IPS-15b (cell line): Measurements from ENCODE around the gene IGLON5.

Experiments used
- H3K27me3 ChIP-seq: one replicate; pipeline ENCODE4 v1.6.1; 2013; ENCODE audit warnings: low read length; ENCODE audit not compliant: control insufficient read depth, insufficient read depth
- H3K36me3 ChIP-seq: one replicate; pipeline ENCODE4 v1.6.1; 2013; ENCODE audit warnings: low read length; ENCODE audit not compliant: control insufficient read depth, insufficient read depth
- H3K4me1 ChIP-seq: one replicate; pipeline ENCODE4 v1.6.1; 2013; ENCODE audit warnings: mild to moderate bottlenecking, low read length; ENCODE audit not compliant: control insufficient read depth, insufficient read depth
- H3K4me3 ChIP-seq: one replicate; pipeline ENCODE4 v1.5.1; 2013; ENCODE audit warnings: low read depth, low read length
- H3K9ac ChIP-seq: one replicate; pipeline ENCODE4 v1.6.1; 2013; ENCODE audit warnings: low read depth, mild to moderate bottlenecking, low read length
- H3K9me3 ChIP-seq: one replicate; pipeline ENCODE4 v1.6.1; 2013; ENCODE audit warnings: mild to moderate bottlenecking, low read length; ENCODE audit not compliant: control insufficient read depth, insufficient read depth

Gene IGLON5

DNA sequence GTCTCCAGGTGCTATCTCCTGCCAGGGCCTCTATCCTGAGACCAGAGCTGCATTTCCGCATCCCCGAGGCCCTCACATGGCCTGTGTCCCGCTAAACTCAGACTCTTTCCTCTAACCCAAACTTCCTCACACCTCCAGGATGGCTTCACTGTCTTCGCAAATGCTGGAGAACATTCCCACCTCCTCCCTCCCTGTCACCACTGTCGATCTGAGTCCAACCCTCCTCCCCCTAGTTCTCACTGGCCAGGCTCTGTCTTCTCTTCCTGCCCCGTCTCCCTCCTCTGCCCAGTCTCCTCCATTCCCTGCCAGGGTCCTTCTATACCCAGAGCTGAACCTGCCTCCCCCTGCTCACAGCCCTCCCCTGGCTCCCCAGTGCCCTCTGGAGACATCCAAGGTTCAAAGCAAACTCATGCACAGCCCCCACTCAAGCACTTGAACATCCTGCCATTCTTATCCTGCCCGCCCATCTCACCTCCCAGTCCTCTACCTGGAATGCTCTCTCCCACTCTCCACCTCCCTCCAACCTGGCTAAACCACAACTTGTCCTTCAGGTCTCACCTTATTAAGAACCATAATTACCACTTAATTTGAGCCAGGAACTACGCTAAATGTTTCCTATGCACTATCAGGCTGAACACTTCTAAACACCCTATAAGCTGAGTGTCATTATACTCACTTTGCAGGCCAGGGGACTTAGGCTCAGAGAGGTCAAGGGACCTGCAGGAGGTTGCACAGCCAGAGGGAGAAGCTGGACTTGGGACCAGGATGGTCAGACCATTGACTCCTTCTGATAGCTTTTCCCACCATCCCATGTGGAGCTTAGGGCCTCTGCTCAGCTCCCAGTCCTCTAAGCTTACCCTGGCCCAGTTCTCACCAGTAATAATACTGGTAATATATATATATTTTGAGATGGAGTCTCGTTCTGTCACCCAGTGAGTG lies 31.5 kb downstream of the IGLON5 start:
- Histone ChIP-seq H3K9ac (no peak overlapping the region), H3K4me3 (no peak overlapping the region), H3K4me1 (peaks cover 7% of the 10 kb centered on the region), H3K9me3 (no peaks in the 10 kb centered on the region), H3K36me3 (no peaks in the 10 kb centered on the region), H3K27me3 (peaks cover 9% of the 10 kb centered on the region)

DNA sequence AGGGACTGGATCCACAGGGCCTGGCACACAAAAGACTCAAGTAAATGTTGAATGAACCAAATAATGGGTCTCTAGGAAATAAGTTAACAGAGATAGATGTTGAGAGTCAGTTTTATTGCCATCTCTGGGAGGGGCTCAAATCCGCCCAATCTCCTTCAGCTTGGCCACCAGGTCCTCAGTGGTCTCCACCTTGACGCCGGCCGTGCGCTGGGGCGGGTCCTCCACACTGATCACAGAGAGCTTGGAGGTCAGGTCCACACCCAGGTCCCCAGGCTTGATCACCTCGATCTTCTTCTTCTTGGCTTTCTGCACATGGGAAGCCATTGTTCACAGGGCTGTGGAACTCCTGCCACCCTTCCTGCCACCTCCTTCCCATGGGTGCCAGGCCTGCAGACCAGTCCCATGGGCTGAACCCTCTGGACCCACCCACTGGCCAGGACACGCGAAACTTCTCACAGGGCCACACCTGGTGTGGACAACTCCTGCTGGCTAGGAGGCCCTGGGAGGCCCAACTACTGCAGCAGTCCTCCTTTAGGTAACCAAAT lies 33.7 kb downstream of the IGLON5 start:
- H3K4me3 ChIP-seq = no peak overlapping the region
- H3K9me3 ChIP-seq = no peaks in the 10 kb centered on the region
- H3K4me1 ChIP-seq = peaks cover 7% of the 10 kb centered on the region
- peaks cover 9% of the 10 kb centered on the region for H3K27me3 ChIP-seq
- no peaks in the 10 kb centered on the region for H3K36me3 ChIP-seq
- no peak overlapping the region for H3K9ac ChIP-seq

DNA sequence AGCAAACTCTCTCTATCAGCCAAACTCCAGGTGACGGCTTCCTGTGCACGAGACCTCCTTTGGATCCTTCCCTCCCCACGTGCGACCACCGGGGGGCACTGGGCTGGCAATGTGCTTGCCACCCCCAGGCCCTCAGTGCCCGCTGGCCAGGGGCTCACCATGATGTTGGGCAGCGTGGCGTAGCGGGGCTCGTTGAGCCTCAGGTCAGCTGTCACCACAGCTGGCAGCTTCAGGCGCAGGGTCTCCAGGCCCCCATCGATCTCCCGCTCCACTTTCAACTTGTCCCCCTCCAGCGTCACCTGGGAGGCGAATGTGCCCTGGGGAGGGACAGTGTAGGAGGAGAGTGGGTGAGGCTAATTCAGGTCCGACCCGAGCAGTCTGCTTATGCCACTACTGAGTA lies 35.3 kb downstream of the IGLON5 start:
- Histone ChIP-seq H3K9ac (no peak overlapping the region), H3K4me3 (no peak overlapping the region), H3K36me3 (peaks cover 5% of the 10 kb centered on the region)

GRCh38 chr19:51347209-51347928 lies 35.9 kb downstream of the IGLON5 start:
- H3K4me1 ChIP-seq = peaks cover 3% of the 10 kb centered on the region

More for the DNA sequence above, 35.3 kb downstream of the IGLON5 start:
- peaks cover 7% of the 10 kb centered on the region for H3K4me1 ChIP-seq
- H3K9me3 ChIP-seq = no peaks in the 10 kb centered on the region
- H3K27me3 ChIP-seq = peaks cover 2% of the 10 kb centered on the region

GRCh38 chr19:51351266-51351990 lies 40.0 kb downstream of the IGLON5 start:
- peaks cover 9% of the 10 kb centered on the region for H3K4me1 ChIP-seq
- H3K9me3 ChIP-seq = no peaks in the 10 kb centered on the region
- H3K27me3 ChIP-seq = no peaks in the 10 kb centered on the region
- no peak overlapping the region for H3K9ac ChIP-seq
- H3K36me3 ChIP-seq = peaks cover 5% of the 10 kb centered on the region
- no peak overlapping the region for H3K4me3 ChIP-seq

More at GRCh38 chr19:51347209-51347928, 35.9 kb downstream of the IGLON5 start:
- Histone ChIP-seq H3K27me3 (no peaks in the 10 kb centered on the region), H3K36me3 (peaks cover 5% of the 10 kb centered on the region), H3K9me3 (no peaks in the 10 kb centered on the region), H3K9ac (no peak overlapping the region), H3K4me3 (no peak overlapping the region)

DNA sequence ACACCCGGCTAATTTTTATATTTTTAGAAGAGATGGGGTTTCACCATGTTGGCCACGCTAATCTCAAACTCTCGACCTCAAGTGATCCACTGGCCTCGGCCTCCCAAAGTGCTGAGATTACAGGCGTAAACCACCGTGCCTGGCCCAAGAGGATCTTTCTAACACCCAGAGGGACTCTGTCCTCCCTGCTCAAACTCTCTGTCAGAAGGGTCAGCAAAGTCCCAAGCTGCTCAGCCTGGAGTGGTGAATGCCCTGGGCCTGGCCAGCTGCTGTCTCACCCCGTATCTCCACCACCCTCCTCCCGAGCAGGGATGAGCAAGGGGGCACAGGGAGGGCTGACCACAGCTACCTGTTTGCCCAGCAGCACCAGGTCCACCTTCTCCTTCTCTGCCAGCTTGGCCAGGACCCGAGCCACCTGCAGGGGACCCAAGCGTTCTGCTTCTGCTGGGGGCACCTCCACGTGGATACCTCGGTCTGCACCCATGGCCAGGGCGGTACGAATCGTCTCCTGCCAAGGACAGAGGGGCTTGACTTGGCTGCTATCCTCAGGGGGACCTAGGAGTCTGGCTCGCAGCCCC lies 41.4 kb downstream of the IGLON5 start:
- Histone ChIP-seq H3K9ac (no peak overlapping the region), H3K36me3 (peaks cover 5% of the 10 kb centered on the region), H3K27me3 (no peaks in the 10 kb centered on the region), H3K4me3 (no peak overlapping the region), H3K9me3 (no peaks in the 10 kb centered on the region), H3K4me1 (peaks cover 9% of the 10 kb centered on the region)

GRCh38 chr19:51354103-51354741 lies 42.8 kb downstream of the IGLON5 start:
- Histone ChIP-seq H3K4me3 (no peak overlapping the region), H3K4me1 (peaks cover 9% of the 10 kb centered on the region), H3K9ac (no peak overlapping the region), H3K9me3 (no peaks in the 10 kb centered on the region), H3K27me3 (no peaks in the 10 kb centered on the region), H3K36me3 (peaks cover 5% of the 10 kb centered on the region)

GRCh38 chr19:51354742-51355148 lies 43.3 kb downstream of the IGLON5 start:
- Histone ChIP-seq H3K9me3 (no peaks in the 10 kb centered on the region), H3K4me3 (no peak overlapping the region), H3K9ac (no peak overlapping the region), H3K36me3 (peaks cover 5% of the 10 kb centered on the region), H3K27me3 (no peaks in the 10 kb centered on the region), H3K4me1 (peaks cover 9% of the 10 kb centered on the region)

GRCh38 chr19:51356159-51356801 lies 44.8 kb downstream of the IGLON5 start:
- Histone ChIP-seq H3K27me3 (no peaks in the 10 kb centered on the region), H3K9me3 (no peaks in the 10 kb centered on the region), H3K9ac (no peak overlapping the region), H3K4me3 (no peak overlapping the region), H3K36me3 (peaks cover 2% of the 10 kb centered on the region), H3K4me1 (peaks cover 9% of the 10 kb centered on the region)

- peaks cover 13% of the 10 kb centered on the region for H3K4me1 ChIP-seq
- H3K36me3 ChIP-seq = no peaks in the 10 kb centered on the region
- H3K9me3 ChIP-seq = no peaks in the 10 kb centered on the region
- no peak overlapping the region for H3K9ac ChIP-seq
- H3K27me3 ChIP-seq = no peaks in the 10 kb centered on the region
- H3K4me3 ChIP-seq = no peak overlapping the region
Measured at GRCh38 chr19:51357952-51358351, 46.5 kb downstream of the IGLON5 start.
